Erythroblast (primary cell): Measurements from ENCODE around the gene RELA.

Experiments used
- GATA1 ChIP-seq: IDR thresholded peaks from 2 replicates; pipeline ENCODE4 v1.6.1; 2011; ENCODE audit warnings: low read depth, mild to moderate bottlenecking, control low read depth, low read length, moderate library complexity
- POLR2A ChIP-seq: IDR thresholded peaks from 2 replicates; pipeline ENCODE4 v1.6.1; 2011; ENCODE audit warnings: mild to moderate bottlenecking, low read length

DNA sequence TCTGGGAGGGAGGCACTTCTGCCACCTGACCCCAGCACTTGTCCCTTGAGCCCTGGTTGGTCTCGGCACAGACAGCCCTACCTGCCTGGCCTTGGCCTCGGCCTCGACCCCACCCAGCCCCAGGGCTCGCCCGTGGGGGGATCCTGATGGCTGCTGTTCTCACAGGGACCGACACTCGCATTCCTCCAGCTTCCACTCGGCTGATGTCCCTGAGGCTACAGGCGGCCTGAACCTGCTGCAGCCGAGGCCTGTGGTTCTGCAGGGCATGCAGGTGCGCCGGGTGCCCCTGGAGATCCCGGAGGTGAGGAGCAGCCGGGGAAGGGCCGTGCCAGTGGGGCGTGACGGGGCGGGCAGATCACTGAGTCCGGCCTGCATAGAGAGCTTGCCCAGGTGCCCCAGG is 42.0 kb downstream of the RELA start:
- no peak for TF ChIP-seq POLR2A
- TF ChIP-seq GATA1: no peak
